Measurements from ENCODE around the gene DCXR.
A peak's percentile ranks its signal among the peaks of the same experiment; 100 is the strongest.

DCXR gene

GRCh38 chr17:82053556-82054263, 16.2 kb upstream of the DCXR start:
- peak overlapping the region; percentile 88; the same call in 1 of the 2 replicates for H3K4me3 ChIP-seq (ENCODE audit: low read depth, low read length)
- H3K36me3 ChIP-seq (ENCODE audit: insufficient read depth, low read length) = peaks cover 4% of the 10 kb centered on the region; the same call in 1 of the 2 replicates

GRCh38 chr17:82053130-82053529, 15.6 kb upstream of the DCXR start:
- no peaks in the 10 kb centered on the region for H3K27me3 ChIP-seq (ENCODE audit: insufficient read depth, low read length)
- H3K79me2 ChIP-seq (ENCODE audit: control insufficient read depth, insufficient read depth, low read length, unreplicated experiment) = peaks cover 21% of the 10 kb centered on the region
- H3K4me3 ChIP-seq (ENCODE audit: low read depth, low read length) = peak overlapping the region; percentile 88
- peaks cover 4% of the 10 kb centered on the region; the same call in 1 of the 2 replicates for H3K36me3 ChIP-seq (ENCODE audit: insufficient read depth, low read length)
- no peak overlapping the region for H3K27ac ChIP-seq (ENCODE audit: low read depth, low read length)
- H2AFZ ChIP-seq (ENCODE audit: low read length, unreplicated experiment) = no peak overlapping the region
- peaks cover 6% of the 10 kb centered on the region for H3K4me1 ChIP-seq (ENCODE audit: control insufficient read depth, insufficient read depth, low read length, unreplicated experiment)

More at GRCh38 chr17:82053556-82054263, 16.2 kb upstream of the DCXR start:
- H3K27me3 ChIP-seq (ENCODE audit: insufficient read depth, low read length) = no peaks in the 10 kb centered on the region
- no peak overlapping the region for H3K27ac ChIP-seq (ENCODE audit: low read depth, low read length)
- H3K79me2 ChIP-seq (ENCODE audit: control insufficient read depth, insufficient read depth, low read length, unreplicated experiment) = peaks cover 21% of the 10 kb centered on the region
- peaks cover 6% of the 10 kb centered on the region for H3K4me1 ChIP-seq (ENCODE audit: control insufficient read depth, insufficient read depth, low read length, unreplicated experiment)
- H2AFZ ChIP-seq (ENCODE audit: low read length, unreplicated experiment) = no peak overlapping the region

- Histone ChIP-seq H3K36me3 (ENCODE audit: insufficient read depth, low read length) (peaks cover 4% of the 10 kb centered on the region; the same call in 1 of the 2 replicates), H3K27ac (ENCODE audit: low read depth, low read length) (no peak overlapping the region), H3K4me1 (ENCODE audit: control insufficient read depth, insufficient read depth, low read length, unreplicated experiment) (peaks cover 6% of the 10 kb centered on the region)
Observed at GRCh38 chr17:82052638-82053059, 15.2 kb upstream of the DCXR start.

GRCh38 chr17:82051776-82052637, 14.5 kb upstream of the DCXR start, which contains the start of the genes GPS1 and RFNG:
GPS1 (plus strand) TSS chr17:82051898; CDS start chr17:82051932, 34 bp downstream.
RFNG (minus strand) TSS chr17:82051811; CDS start chr17:82051766, 45 bp downstream.
- Histone ChIP-seq H3K4me1 (ENCODE audit: control insufficient read depth, insufficient read depth, low read length, unreplicated experiment) (peaks cover 6% of the 10 kb centered on the region), H3K36me3 (ENCODE audit: insufficient read depth, low read length) (peaks cover 4% of the 10 kb centered on the region; the same call in 1 of the 2 replicates), H3K4me3 (ENCODE audit: low read depth, low read length) (peak within 1 kb of the TSS; percentile 88), H3K27ac (ENCODE audit: low read depth, low read length) (no peak within 1 kb of the TSS), H2AFZ (ENCODE audit: low read length, unreplicated experiment) (peak within 1 kb of the TSS; percentile 81), H3K27me3 (ENCODE audit: insufficient read depth, low read length) (no peaks in the 10 kb centered on the region), H3K79me2 (ENCODE audit: control insufficient read depth, insufficient read depth, low read length, unreplicated experiment) (peaks cover 21% of the 10 kb centered on the region)

More at GRCh38 chr17:82052638-82053059, 15.2 kb upstream of the DCXR start:
- H3K27me3 ChIP-seq (ENCODE audit: insufficient read depth, low read length) = no peaks in the 10 kb centered on the region
- H2AFZ ChIP-seq (ENCODE audit: low read length, unreplicated experiment) = no peak overlapping the region
- peaks cover 21% of the 10 kb centered on the region for H3K79me2 ChIP-seq (ENCODE audit: control insufficient read depth, insufficient read depth, low read length, unreplicated experiment)
- H3K4me3 ChIP-seq (ENCODE audit: low read depth, low read length) = peak overlapping the region; percentile 88

- H3K36me3 ChIP-seq (ENCODE audit: insufficient read depth, low read length) = no peaks in the 10 kb centered on the region
- H3K79me2 ChIP-seq (ENCODE audit: control insufficient read depth, insufficient read depth, low read length, unreplicated experiment) = peaks cover 21% of the 10 kb centered on the region
- no peaks in the 10 kb centered on the region for H3K27me3 ChIP-seq (ENCODE audit: insufficient read depth, low read length)
- no peak overlapping the region for H3K27ac ChIP-seq (ENCODE audit: low read depth, low read length)
- peaks cover 6% of the 10 kb centered on the region for H3K4me1 ChIP-seq (ENCODE audit: control insufficient read depth, insufficient read depth, low read length, unreplicated experiment)
- peak overlapping the region; percentile 88 for H3K4me3 ChIP-seq (ENCODE audit: low read depth, low read length)
- no peak overlapping the region for H2AFZ ChIP-seq (ENCODE audit: low read length, unreplicated experiment)
Observed at GRCh38 chr17:82050761-82051641, 13.5 kb upstream of the DCXR start.

- Histone ChIP-seq H3K4me1 (ENCODE audit: control insufficient read depth, insufficient read depth, low read length, unreplicated experiment) (peaks cover 6% of the 10 kb centered on the region), H3K27me3 (ENCODE audit: insufficient read depth, low read length) (no peaks in the 10 kb centered on the region), H3K27ac (ENCODE audit: low read depth, low read length) (no peak overlapping the region), H3K36me3 (ENCODE audit: insufficient read depth, low read length) (no peaks in the 10 kb centered on the region), H3K79me2 (ENCODE audit: control insufficient read depth, insufficient read depth, low read length, unreplicated experiment) (peaks cover 21% of the 10 kb centered on the region), H2AFZ (ENCODE audit: low read length, unreplicated experiment) (no peak overlapping the region), H3K4me3 (ENCODE audit: low read depth, low read length) (peak overlapping the region; percentile 88)
Observed at GRCh38 chr17:82050152-82050760, 12.8 kb upstream of the DCXR start.

- Histone ChIP-seq H3K27me3 (ENCODE audit: insufficient read depth, low read length) (no peaks in the 10 kb centered on the region), H3K4me3 (ENCODE audit: low read depth, low read length) (no peak overlapping the region; the same call in 1 of the 2 replicates), H3K79me2 (ENCODE audit: control insufficient read depth, insufficient read depth, low read length, unreplicated experiment) (peaks cover 21% of the 10 kb centered on the region), H3K36me3 (ENCODE audit: insufficient read depth, low read length) (no peaks in the 10 kb centered on the region), H3K27ac (ENCODE audit: low read depth, low read length) (no peak overlapping the region), H2AFZ (ENCODE audit: low read length, unreplicated experiment) (no peak overlapping the region), H3K4me1 (ENCODE audit: control insufficient read depth, insufficient read depth, low read length, unreplicated experiment) (peaks cover 6% of the 10 kb centered on the region)
Observed at GRCh38 chr17:82049521-82049971, 12.0 kb upstream of the DCXR start.

GRCh38 chr17:82049106-82049505, 11.6 kb upstream of the DCXR start:
- Histone ChIP-seq H3K79me2 (ENCODE audit: control insufficient read depth, insufficient read depth, low read length, unreplicated experiment) (peaks cover 21% of the 10 kb centered on the region), H3K4me1 (ENCODE audit: control insufficient read depth, insufficient read depth, low read length, unreplicated experiment) (peaks cover 6% of the 10 kb centered on the region), H3K27me3 (ENCODE audit: insufficient read depth, low read length) (no peaks in the 10 kb centered on the region), H3K36me3 (ENCODE audit: insufficient read depth, low read length) (no peaks in the 10 kb centered on the region), H3K27ac (ENCODE audit: low read depth, low read length) (no peak overlapping the region), H3K4me3 (ENCODE audit: low read depth, low read length) (no peak overlapping the region), H2AFZ (ENCODE audit: low read length, unreplicated experiment) (no peak overlapping the region)

- H3K27ac ChIP-seq (ENCODE audit: low read depth, low read length) = no peak overlapping the region
- no peaks in the 10 kb centered on the region for H3K27me3 ChIP-seq (ENCODE audit: insufficient read depth, low read length)
- H2AFZ ChIP-seq (ENCODE audit: low read length, unreplicated experiment) = no peak overlapping the region
- peaks cover 17% of the 10 kb centered on the region for H3K79me2 ChIP-seq (ENCODE audit: control insufficient read depth, insufficient read depth, low read length, unreplicated experiment)
- H3K36me3 ChIP-seq (ENCODE audit: insufficient read depth, low read length) = no peaks in the 10 kb centered on the region
- H3K4me1 ChIP-seq (ENCODE audit: control insufficient read depth, insufficient read depth, low read length, unreplicated experiment) = peaks cover 6% of the 10 kb centered on the region
- no peak overlapping the region for H3K4me3 ChIP-seq (ENCODE audit: low read depth, low read length)
Observed at GRCh38 chr17:82048571-82048971, 11.1 kb upstream of the DCXR start.
